Loucy (cell line): ENCODE data around the gene F13A1.

Source experiments
- EZH2phosphoT487 ChIP-seq: fragments of 200-600 bp; IDR thresholded peaks from 2 replicates; pipeline ENCODE4 v1.6.1; 2018; ENCODE audit warnings: antibody characterized with exemption, mild to moderate bottlenecking, moderate library complexity, borderline replicate concordance
- TF ChIP-seq, protein P1 (sequence below): fragments of 200-600 bp; sonication (generic); conservative IDR thresholded peaks from 2 replicates; pipeline ENCODE4 v1.5.1; 2014; ENCODE audit warnings: mild to moderate bottlenecking, antibody characterized with exemption, low read length

DNA sequence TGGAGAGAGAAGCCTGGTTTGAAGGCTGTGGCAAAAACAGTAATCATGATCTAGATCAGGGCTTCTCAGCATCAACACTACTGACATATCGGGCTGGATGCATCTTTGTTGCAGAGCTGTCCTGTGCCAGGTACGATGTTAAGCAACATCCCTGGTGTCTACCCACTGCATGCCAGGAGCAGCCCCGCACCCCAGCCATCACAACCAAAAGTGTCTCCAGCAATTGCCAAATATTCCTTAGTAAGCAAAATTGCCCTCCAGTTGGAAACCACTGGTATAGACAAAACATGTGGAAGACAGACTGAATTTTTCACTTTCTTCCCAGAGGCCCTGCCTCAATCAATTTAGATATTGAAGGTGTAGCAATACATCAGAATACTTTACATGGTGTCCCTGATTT lies 166.1 kb downstream of the F13A1 start:
- TF ChIP-seq, protein P1, sequence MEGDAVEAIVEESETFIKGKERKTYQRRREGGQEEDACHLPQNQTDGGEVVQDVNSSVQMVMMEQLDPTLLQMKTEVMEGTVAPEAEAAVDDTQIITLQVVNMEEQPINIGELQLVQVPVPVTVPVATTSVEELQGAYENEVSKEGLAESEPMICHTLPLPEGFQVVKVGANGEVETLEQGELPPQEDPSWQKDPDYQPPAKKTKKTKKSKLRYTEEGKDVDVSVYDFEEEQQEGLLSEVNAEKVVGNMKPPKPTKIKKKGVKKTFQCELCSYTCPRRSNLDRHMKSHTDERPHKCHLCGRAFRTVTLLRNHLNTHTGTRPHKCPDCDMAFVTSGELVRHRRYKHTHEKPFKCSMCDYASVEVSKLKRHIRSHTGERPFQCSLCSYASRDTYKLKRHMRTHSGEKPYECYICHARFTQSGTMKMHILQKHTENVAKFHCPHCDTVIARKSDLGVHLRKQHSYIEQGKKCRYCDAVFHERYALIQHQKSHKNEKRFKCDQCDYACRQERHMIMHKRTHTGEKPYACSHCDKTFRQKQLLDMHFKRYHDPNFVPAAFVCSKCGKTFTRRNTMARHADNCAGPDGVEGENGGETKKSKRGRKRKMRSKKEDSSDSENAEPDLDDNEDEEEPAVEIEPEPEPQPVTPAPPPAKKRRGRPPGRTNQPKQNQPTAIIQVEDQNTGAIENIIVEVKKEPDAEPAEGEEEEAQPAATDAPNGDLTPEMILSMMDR = no peak
- TF ChIP-seq EZH2phosphoT487 = no peak
